SH-SY5Y (cell line): Measurements from ENCODE around the gene OXT.

ENCODE experiments used
- GATA2 ChIP-seq: IDR thresholded peaks from 2 replicates; pipeline ENCODE4 v1.6.1; 2011; ENCODE audit warnings: mild to moderate bottlenecking, low read depth, low read length
- GATA3 ChIP-seq: IDR thresholded peaks from 2 replicates; pipeline ENCODE4 v1.6.1; 2011; ENCODE audit warnings: low read depth, mild to moderate bottlenecking, low read length, moderate library complexity

DNA sequence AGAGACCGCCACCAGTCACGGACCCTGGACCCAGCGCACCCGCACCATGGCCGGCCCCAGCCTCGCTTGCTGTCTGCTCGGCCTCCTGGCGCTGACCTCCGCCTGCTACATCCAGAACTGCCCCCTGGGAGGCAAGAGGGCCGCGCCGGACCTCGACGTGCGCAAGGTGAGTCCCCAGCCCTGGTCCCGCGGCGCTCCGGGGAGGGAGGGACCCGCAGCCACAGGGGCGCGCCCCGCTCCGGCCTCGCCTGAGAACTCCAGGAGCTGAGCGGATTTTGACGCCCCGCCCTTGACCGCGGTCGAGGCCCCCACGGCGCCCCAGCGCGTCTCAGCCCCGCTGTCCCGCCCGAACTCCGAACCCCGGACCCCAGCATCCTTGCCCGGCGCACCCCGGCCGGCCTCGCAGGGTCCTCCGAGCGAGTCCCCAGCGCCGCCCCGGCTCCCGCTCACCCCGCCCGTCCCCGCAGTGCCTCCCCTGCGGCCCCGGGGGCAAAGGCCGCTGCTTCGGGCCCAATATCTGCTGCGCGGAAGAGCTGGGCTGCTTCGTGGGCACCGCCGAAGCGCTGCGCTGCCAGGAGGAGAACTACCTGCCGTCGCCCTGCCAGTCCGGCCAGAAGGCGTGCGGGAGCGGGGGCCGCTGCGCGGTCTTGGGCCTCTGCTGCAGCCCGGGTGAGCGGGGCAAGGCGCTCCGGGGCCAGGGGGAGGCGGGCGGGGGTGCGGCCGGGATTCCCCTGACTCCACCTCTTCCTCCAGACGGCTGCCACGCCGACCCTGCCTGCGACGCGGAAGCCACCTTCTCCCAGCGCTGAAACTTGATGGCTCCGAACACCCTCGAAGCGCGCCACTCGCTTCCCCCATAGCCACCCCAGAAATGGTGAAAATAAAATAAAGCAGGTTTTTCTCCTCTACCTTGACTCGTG lies at the start of gene OXT:
- TF ChIP-seq GATA3: no peak
- TF ChIP-seq GATA2: no peak
